ENCODE measurements around the gene ICAM3. TPM values are rescaled to one million over a fixed set of nuclear protein-coding genes. Genes with fewer than 3 reads are reported as not detected.

ICAM3 gene
- total RNA-seq, 1 donor: 8.5 TPM

- no peak for TF ChIP-seq CTCF (IDR thresholded peaks at IDR 0.05; ENCODE audit: insufficient read depth, low read length)
- peak overlapping the region; percentile 42 for H3K4me3 ChIP-seq (ENCODE audit: low read depth, low read length)
- peak; percentile 24 for DNase-seq (ENCODE audit: low read depth)
Observed at GRCh38 chr19:10290357-10290875, 49.0 kb downstream of the ICAM3 start.

GRCh38 chr19:10289836-10290356 lies 49.5 kb downstream of the ICAM3 start, which contains the start of gene ICAM5:
Gene ICAM5, plus strand, starts transcription at chr19:10289952. Its CDS starts 92 bp downstream, at chr19:10290044.
- H3K4me3 ChIP-seq (ENCODE audit: low read depth, low read length): peak within 1 kb of the TSS; percentile 53
- no peak for TF ChIP-seq CTCF (IDR thresholded peaks at IDR 0.05; ENCODE audit: insufficient read depth, low read length)
- DNase-seq (ENCODE audit: low read depth): no peak

GRCh38 chr19:10289167-10289835 lies 50.1 kb downstream of the ICAM3 start:
- no peak for TF ChIP-seq CTCF (IDR thresholded peaks at IDR 0.05; ENCODE audit: insufficient read depth, low read length)
- DNase-seq (ENCODE audit: low read depth): no peak
- H3K4me3 ChIP-seq (ENCODE audit: low read depth, low read length): peak overlapping the region; percentile 25

GRCh38 chr19:10288662-10289166 lies 50.7 kb downstream of the ICAM3 start:
- no peak for TF ChIP-seq CTCF (IDR thresholded peaks at IDR 0.05; ENCODE audit: insufficient read depth, low read length)
- peak overlapping the region; percentile 25 for H3K4me3 ChIP-seq (ENCODE audit: low read depth, low read length)
- no peak for DNase-seq (ENCODE audit: low read depth)

GRCh38 chr19:10286803-10287737 lies 52.4 kb downstream of the ICAM3 start, which contains the start of gene ICAM4:
Gene ICAM4, plus strand, starts transcription at chr19:10286955. Its CDS starts 58 bp downstream, at chr19:10287013.
- DNase-seq (ENCODE audit: low read depth): peak; percentile 44
- TF ChIP-seq CTCF (IDR thresholded peaks at IDR 0.05; ENCODE audit: insufficient read depth, low read length): no peak
- H3K4me3 ChIP-seq (ENCODE audit: low read depth, low read length): no peak within 1 kb of the TSS

- DNase-seq (ENCODE audit: low read depth): no peak
- TF ChIP-seq CTCF (IDR thresholded peaks at IDR 0.05; ENCODE audit: insufficient read depth, low read length): no peak
- no peak overlapping the region for H3K4me3 ChIP-seq (ENCODE audit: low read depth, low read length)
Observed at GRCh38 chr19:10285393-10285792, 54.0 kb downstream of the ICAM3 start.
